Omental fat pad (tissue), 4 donors: ENCODE results near the gene FOXO6. TPM values are rescaled to one million over a fixed set of nuclear protein-coding genes. Genes with fewer than 3 reads are reported as not detected.

Experiments
- ATAC-seq: fragments of 150-250 bp; one replicate; pipeline ENCODE4 v1.9.1; 2016; ENCODE audit warnings: mild to moderate bottlenecking, moderate library complexity; ENCODE audit not compliant: low FRiP score
- DNase-seq: peaks from one replicate; pipeline ENCODE4 v3.0.0-alpha.2; 2019; ENCODE audit warnings: low spot score
- CTCF ChIP-seq, 3 donors: fragments of 450-650 bp; IDR thresholded peaks; one replicate each; pipeline ENCODE4 v1.5.1; 2016 to 2017; ENCODE audit warnings: antibody characterized with exemption in 3 of 3, mild to moderate bottlenecking in 3 of 3, moderate library complexity in 2 of 3
- total RNA-seq, 4 donors: library from RNA; depleted of rRNA; stranded (reverse); fragments of >200 nt; gene quantifications; one replicate each; pipeline ENCODE4 v1.1.0, GENCODE V29; 2016

FOXO6 gene
- total RNA-seq, 4 donors from 2014 or later: 0.12 to 0.93 (median 0.31) TPM; not detected in 1

GRCh38 chr1:41383094-41383852 is 22.0 kb downstream of the FOXO6 start:
- TF ChIP-seq CTCF (IDR thresholded peaks at IDR 0.05): no peak
- ATAC-seq (no peak), DNase-seq (no peak)

- TF ChIP-seq CTCF (IDR thresholded peaks at IDR 0.05): no peak
- DNase-seq (no peak), ATAC-seq (no peak)
These were observed 23.3 kb downstream of the FOXO6 start for GRCh38 chr1:41384579-41384978.

GRCh38 chr1:41385398-41386195 is 24.4 kb downstream of the FOXO6 start:
- DNase-seq (no peak), ATAC-seq (no peak)
- TF ChIP-seq CTCF (IDR thresholded peaks at IDR 0.05): no peak

GRCh38 chr1:41386196-41386663 is 25.0 kb downstream of the FOXO6 start:
- no peak for DNase-seq
- TF ChIP-seq CTCF (IDR thresholded peaks at IDR 0.05): no peak
- no peak for ATAC-seq

- ATAC-seq (peak; percentile 79), DNase-seq (no peak)
- TF ChIP-seq CTCF (IDR thresholded peaks at IDR 0.05): no peak
These were observed 26.4 kb downstream of the FOXO6 start for GRCh38 chr1:41387667-41388091.

- DNase-seq: no peak
- no peak for TF ChIP-seq CTCF (IDR thresholded peaks at IDR 0.05)
- ATAC-seq: no peak
These were observed 27.3 kb downstream of the FOXO6 start for GRCh38 chr1:41388510-41388909.
